ENCODE measurements around the gene PRKCD. TPM values are rescaled to one million over a fixed set of nuclear protein-coding genes. Genes with fewer than 3 reads are reported as not detected.

Gene PRKCD
- total and polyA plus RNA-seq, 5 donors from 2014 or later = 13.6 to 33.6 (median 16.8) TPM

GRCh38 chr3:53122255-53122932 lies 38.6 kb upstream of the PRKCD start:
- peaks cover 82% of the 10 kb centered on the region for H3K36me3 ChIP-seq (ENCODE audit: control insufficient read depth, insufficient read depth, low read length)
- no peak for DNase-seq
- Mint-ChIP-seq H3K27me3 (no peaks in the 10 kb centered on the region), H3K36me3 (peaks cover 38% of the 10 kb centered on the region), H3K27ac (no peak overlapping the region), H3K4me1 (peaks cover 3 to 6% (median 4%) of the 10 kb centered on the region in 4 donors), H3K9me3 (no peaks in the 10 kb centered on the region), H3K4me3 (no peak overlapping the region)
- no peaks in the 10 kb centered on the region for H3K4me1 ChIP-seq (ENCODE audit: control insufficient read depth, insufficient read depth, low read length, poor library complexity, severe bottlenecking)
- no peak overlapping the region for H3K27ac ChIP-seq (ENCODE audit: insufficient read depth, low read length, poor library complexity, severe bottlenecking)
- no peaks in the 10 kb centered on the region for H3K27me3 ChIP-seq (ENCODE audit: control insufficient read depth, insufficient read depth, low read length)
- no peak for ATAC-seq (ENCODE audit: low read depth in 2 of 2)
- no peaks in the 10 kb centered on the region for H3K9me3 ChIP-seq (ENCODE audit: control insufficient read depth in 2 of 2, low read length in 2 of 2)
- H3K4me3 ChIP-seq (ENCODE audit: low read depth, low read length) = no peak overlapping the region

- H3K27ac Mint-ChIP-seq = no peak overlapping the region
- no peak for ATAC-seq (ENCODE audit: low read depth in 2 of 2)
- no peak for DNase-seq
- Histone ChIP-seq H3K9me3 (ENCODE audit: control insufficient read depth in 2 of 2, low read length in 2 of 2) (no peaks in the 10 kb centered on the region), H3K36me3 (ENCODE audit: control insufficient read depth, insufficient read depth, low read length) (peaks cover 76% of the 10 kb centered on the region), H3K27ac (ENCODE audit: insufficient read depth, low read length, poor library complexity, severe bottlenecking) (no peak overlapping the region), H3K27me3 (ENCODE audit: control insufficient read depth, insufficient read depth, low read length) (no peaks in the 10 kb centered on the region), H3K4me1 (ENCODE audit: control insufficient read depth, insufficient read depth, low read length, poor library complexity, severe bottlenecking) (no peaks in the 10 kb centered on the region), H3K4me3 (ENCODE audit: low read depth, low read length) (no peak overlapping the region)
- peaks cover 37% of the 10 kb centered on the region for H3K36me3 Mint-ChIP-seq
- no peak overlapping the region for H3K4me3 Mint-ChIP-seq
- no peaks in the 10 kb centered on the region for H3K27me3 Mint-ChIP-seq
- no peaks in the 10 kb centered on the region for H3K9me3 Mint-ChIP-seq
- peaks cover 3 to 6% (median 4%) of the 10 kb centered on the region in 4 donors for H3K4me1 Mint-ChIP-seq
Observed at GRCh38 chr3:53122933-53123305, 38.1 kb upstream of the PRKCD start.

GRCh38 chr3:53123510-53123909 lies 37.5 kb upstream of the PRKCD start:
- no peak overlapping the region for H3K27ac Mint-ChIP-seq
- no peak overlapping the region for H3K4me3 Mint-ChIP-seq
- H3K4me1 Mint-ChIP-seq = peaks cover 0 to 6% (median 4%) of the 10 kb centered on the region in 4 donors
- H3K27me3 Mint-ChIP-seq = no peaks in the 10 kb centered on the region
- Histone ChIP-seq H3K9me3 (ENCODE audit: control insufficient read depth in 2 of 2, low read length in 2 of 2) (no peaks in the 10 kb centered on the region), H3K4me1 (ENCODE audit: control insufficient read depth, insufficient read depth, low read length, poor library complexity, severe bottlenecking) (no peaks in the 10 kb centered on the region), H3K36me3 (ENCODE audit: control insufficient read depth, insufficient read depth, low read length) (peaks cover 70% of the 10 kb centered on the region), H3K27me3 (ENCODE audit: control insufficient read depth, insufficient read depth, low read length) (no peaks in the 10 kb centered on the region), H3K27ac (ENCODE audit: insufficient read depth, low read length, poor library complexity, severe bottlenecking) (no peak overlapping the region), H3K4me3 (ENCODE audit: low read depth, low read length) (no peak overlapping the region)
- no peak for ATAC-seq (ENCODE audit: low read depth in 2 of 2)
- DNase-seq = no peak
- H3K9me3 Mint-ChIP-seq = no peaks in the 10 kb centered on the region
- H3K36me3 Mint-ChIP-seq = peaks cover 31% of the 10 kb centered on the region

- Histone ChIP-seq H3K9me3 (ENCODE audit: control insufficient read depth in 2 of 2, low read length in 2 of 2) (no peaks in the 10 kb centered on the region), H3K27me3 (ENCODE audit: control insufficient read depth, insufficient read depth, low read length) (no peaks in the 10 kb centered on the region), H3K4me3 (ENCODE audit: low read depth, low read length) (no peak overlapping the region), H3K27ac (ENCODE audit: insufficient read depth, low read length, poor library complexity, severe bottlenecking) (no peak overlapping the region), H3K36me3 (ENCODE audit: control insufficient read depth, insufficient read depth, low read length) (peaks cover 67% of the 10 kb centered on the region), H3K4me1 (ENCODE audit: control insufficient read depth, insufficient read depth, low read length, poor library complexity, severe bottlenecking) (no peaks in the 10 kb centered on the region)
- H3K27ac Mint-ChIP-seq = no peak overlapping the region
- DNase-seq = no peak
- H3K4me1 Mint-ChIP-seq = peaks cover 0 to 11% (median 6%) of the 10 kb centered on the region in 4 donors
- ATAC-seq (ENCODE audit: low read depth in 2 of 2) = no peak
- no peaks in the 10 kb centered on the region for H3K9me3 Mint-ChIP-seq
- no peak overlapping the region for H3K4me3 Mint-ChIP-seq
- H3K27me3 Mint-ChIP-seq = no peaks in the 10 kb centered on the region
- peaks cover 29% of the 10 kb centered on the region for H3K36me3 Mint-ChIP-seq
Observed at GRCh38 chr3:53123953-53124352, 37.1 kb upstream of the PRKCD start.

- no peaks in the 10 kb centered on the region for H3K9me3 Mint-ChIP-seq
- H3K4me3 ChIP-seq (ENCODE audit: low read depth, low read length) = no peak overlapping the region
- no peaks in the 10 kb centered on the region for H3K9me3 ChIP-seq (ENCODE audit: control insufficient read depth in 2 of 2, low read length in 2 of 2)
- H3K27ac Mint-ChIP-seq = no peak overlapping the region
- no peak overlapping the region for H3K27ac ChIP-seq (ENCODE audit: insufficient read depth, low read length, poor library complexity, severe bottlenecking)
- H3K27me3 ChIP-seq (ENCODE audit: control insufficient read depth, insufficient read depth, low read length) = no peaks in the 10 kb centered on the region
- H3K36me3 Mint-ChIP-seq = peaks cover 19% of the 10 kb centered on the region
- H3K4me1 ChIP-seq (ENCODE audit: control insufficient read depth, insufficient read depth, low read length, poor library complexity, severe bottlenecking) = peaks cover 16% of the 10 kb centered on the region
- H3K27me3 Mint-ChIP-seq = no peaks in the 10 kb centered on the region
- H3K36me3 ChIP-seq (ENCODE audit: control insufficient read depth, insufficient read depth, low read length) = peaks cover 40% of the 10 kb centered on the region
- peak overlapping the region in 1 of 4 donors; percentile 56 for H3K4me3 Mint-ChIP-seq
- ATAC-seq (ENCODE audit: low read depth in 2 of 2) = no peak
- no peak for DNase-seq
- H3K4me1 Mint-ChIP-seq = peaks cover 5 to 34% (median 25%) of the 10 kb centered on the region in 4 donors
Observed at GRCh38 chr3:53126601-53127000, 34.4 kb upstream of the PRKCD start.

GRCh38 chr3:53129344-53129743 lies 31.7 kb upstream of the PRKCD start:
- Mint-ChIP-seq H3K27ac (peak overlapping the region; percentile 96 to 100 (median 98)), H3K4me1 (peaks cover 5 to 40% (median 27%) of the 10 kb centered on the region in 4 donors), H3K27me3 (no peaks in the 10 kb centered on the region), H3K9me3 (no peaks in the 10 kb centered on the region), H3K4me3 (peak overlapping the region; percentile 91 to 97 (median 94)), H3K36me3 (peaks cover 7% of the 10 kb centered on the region)
- Histone ChIP-seq H3K4me3 (ENCODE audit: low read depth, low read length) (peak overlapping the region; percentile 90), H3K4me1 (ENCODE audit: control insufficient read depth, insufficient read depth, low read length, poor library complexity, severe bottlenecking) (peaks cover 16% of the 10 kb centered on the region), H3K27ac (ENCODE audit: insufficient read depth, low read length, poor library complexity, severe bottlenecking) (peak overlapping the region; percentile 88), H3K9me3 (ENCODE audit: control insufficient read depth in 2 of 2, low read length in 2 of 2) (no peaks in the 10 kb centered on the region), H3K27me3 (ENCODE audit: control insufficient read depth, insufficient read depth, low read length) (no peaks in the 10 kb centered on the region), H3K36me3 (ENCODE audit: control insufficient read depth, insufficient read depth, low read length) (peaks cover 13% of the 10 kb centered on the region)
- no peak for DNase-seq
- no peak for ATAC-seq (ENCODE audit: low read depth in 2 of 2)

- Histone ChIP-seq H3K9me3 (ENCODE audit: control insufficient read depth in 2 of 2, low read length in 2 of 2) (no peaks in the 10 kb centered on the region), H3K36me3 (ENCODE audit: control insufficient read depth, insufficient read depth, low read length) (peaks cover 3% of the 10 kb centered on the region), H3K4me3 (ENCODE audit: low read depth, low read length) (peak within 1 kb of the TSS; percentile 90), H3K27ac (ENCODE audit: insufficient read depth, low read length, poor library complexity, severe bottlenecking) (peak within 1 kb of the TSS; percentile 88), H3K27me3 (ENCODE audit: control insufficient read depth, insufficient read depth, low read length) (no peaks in the 10 kb centered on the region), H3K4me1 (ENCODE audit: control insufficient read depth, insufficient read depth, low read length, poor library complexity, severe bottlenecking) (peaks cover 19% of the 10 kb centered on the region)
- H3K27me3 Mint-ChIP-seq = no peaks in the 10 kb centered on the region
- H3K27ac Mint-ChIP-seq = peak within 1 kb of the TSS; percentile 96 to 100 (median 98)
- H3K36me3 Mint-ChIP-seq = no peaks in the 10 kb centered on the region
- ATAC-seq (ENCODE audit: low read depth in 2 of 2) = peak; percentile 94 to 95
- no peaks in the 10 kb centered on the region for H3K9me3 Mint-ChIP-seq
- H3K4me3 Mint-ChIP-seq = peak within 1 kb of the TSS; percentile 91 to 97 (median 94)
- DNase-seq = peak; percentile 96 to 99 (median 98)
- peaks cover 5 to 44% (median 27%) of the 10 kb centered on the region in 4 donors for H3K4me1 Mint-ChIP-seq
Observed at GRCh38 chr3:53130179-53131061, 30.6 kb upstream of the PRKCD start, which contains the start of gene RFT1. TSS of gene RFT1 (minus strand) at chr3:53130435. CDS start at chr3:53130400, 35 bp downstream.
